ENCODE data around the gene DHX36. TPM values are rescaled to one million over a fixed set of nuclear protein-coding genes. Genes with fewer than 3 reads are reported as not detected.

The DHX36 gene
- total RNA-seq, 1 donor from 2014 or later = 65.5 TPM

GRCh38 chr3:154327871-154328270 lies 3.6 kb upstream of the DHX36 start:
- no peak for DNase-seq
- Histone ChIP-seq H3K4me3 (no peak overlapping the region), H3K4me1 (peaks cover 11% of the 10 kb centered on the region), H3K27ac (no peak overlapping the region), H3K9me3 (no peaks in the 10 kb centered on the region), H3K27me3 (ENCODE audit: low read depth) (no peaks in the 10 kb centered on the region), H3K36me3 (no peaks in the 10 kb centered on the region)
- no peak for TF ChIP-seq CTCF (IDR thresholded peaks at IDR 0.05)
- intact Hi-C loops (cut with DNase I) = no loop called here
- ATAC-seq = no peak

GRCh38 chr3:154324919-154325318 lies 632 bp upstream of the DHX36 start:
- intact Hi-C loops (cut with DNase I) = no loop called here
- Histone ChIP-seq H3K27ac (peak overlapping the region; percentile 94), H3K36me3 (no peaks in the 10 kb centered on the region), H3K27me3 (ENCODE audit: low read depth) (no peaks in the 10 kb centered on the region), H3K9me3 (no peaks in the 10 kb centered on the region), H3K4me1 (peaks cover 40% of the 10 kb centered on the region), H3K4me3 (peak overlapping the region; percentile 81)
- TF ChIP-seq CTCF (IDR thresholded peaks at IDR 0.05) = no peak
- DNase-seq = no peak
- no peak for ATAC-seq

- intact Hi-C loops (cut with DNase I) = no loop called here
- H3K9me3 ChIP-seq = no peaks in the 10 kb centered on the region
- no peak overlapping the region for H3K27ac ChIP-seq
- H3K4me1 ChIP-seq = peaks cover 51% of the 10 kb centered on the region
- TF ChIP-seq CTCF (IDR thresholded peaks at IDR 0.05) = no peak
- no peak overlapping the region for H3K4me3 ChIP-seq
- H3K36me3 ChIP-seq = peaks cover 39% of the 10 kb centered on the region
- ATAC-seq = no peak
- H3K27me3 ChIP-seq (ENCODE audit: low read depth) = no peaks in the 10 kb centered on the region
- no peak for DNase-seq
These were observed 7.1 kb downstream of the DHX36 start for GRCh38 chr3:154316974-154317767.

- ATAC-seq = no peak
These were observed 10.1 kb downstream of the DHX36 start for GRCh38 chr3:154314152-154314551.

GRCh38 chr3:154310840-154311239 lies 13.4 kb downstream of the DHX36 start:
- no peaks in the 10 kb centered on the region for H3K9me3 ChIP-seq
- TF ChIP-seq CTCF (IDR thresholded peaks at IDR 0.05) = no peak
- no peak for DNase-seq
- no peak overlapping the region for H3K4me3 ChIP-seq
- no peaks in the 10 kb centered on the region for H3K4me1 ChIP-seq
- peak in 1 of 2 donors; percentile 44 for ATAC-seq
- intact Hi-C loops (cut with DNase I) = no loop called here
- peaks cover 77% of the 10 kb centered on the region for H3K36me3 ChIP-seq
- no peak overlapping the region for H3K27ac ChIP-seq
- no peaks in the 10 kb centered on the region for H3K27me3 ChIP-seq (ENCODE audit: low read depth)

More at GRCh38 chr3:154314152-154314551, 10.1 kb downstream of the DHX36 start:
- Histone ChIP-seq H3K27me3 (ENCODE audit: low read depth) (no peaks in the 10 kb centered on the region), H3K4me1 (peaks cover 21% of the 10 kb centered on the region), H3K27ac (no peak overlapping the region), H3K4me3 (no peak overlapping the region), H3K9me3 (no peaks in the 10 kb centered on the region), H3K36me3 (peaks cover 58% of the 10 kb centered on the region)
- no peak for TF ChIP-seq CTCF (IDR thresholded peaks at IDR 0.05)
- intact Hi-C loops (cut with DNase I) = no loop called here
- DNase-seq = no peak
